GM19025 (cell line): ENCODE measurements around the gene MUC21.
"Not testable (repeated sequence)": the region's sequence is repeated elsewhere in the genome, so short reads cannot be mapped to it uniquely, and the experiment has no call there.

Experiments
- ATAC-seq: cut with Tn5 transposase; IDR thresholded peaks from one replicate; pipeline ENCODE4 v1.9.1; 2021; ENCODE audit warnings: mild to moderate bottlenecking, low read depth, moderate library complexity; ENCODE audit not compliant: unreplicated experiment

Gene MUC21

DNA sequence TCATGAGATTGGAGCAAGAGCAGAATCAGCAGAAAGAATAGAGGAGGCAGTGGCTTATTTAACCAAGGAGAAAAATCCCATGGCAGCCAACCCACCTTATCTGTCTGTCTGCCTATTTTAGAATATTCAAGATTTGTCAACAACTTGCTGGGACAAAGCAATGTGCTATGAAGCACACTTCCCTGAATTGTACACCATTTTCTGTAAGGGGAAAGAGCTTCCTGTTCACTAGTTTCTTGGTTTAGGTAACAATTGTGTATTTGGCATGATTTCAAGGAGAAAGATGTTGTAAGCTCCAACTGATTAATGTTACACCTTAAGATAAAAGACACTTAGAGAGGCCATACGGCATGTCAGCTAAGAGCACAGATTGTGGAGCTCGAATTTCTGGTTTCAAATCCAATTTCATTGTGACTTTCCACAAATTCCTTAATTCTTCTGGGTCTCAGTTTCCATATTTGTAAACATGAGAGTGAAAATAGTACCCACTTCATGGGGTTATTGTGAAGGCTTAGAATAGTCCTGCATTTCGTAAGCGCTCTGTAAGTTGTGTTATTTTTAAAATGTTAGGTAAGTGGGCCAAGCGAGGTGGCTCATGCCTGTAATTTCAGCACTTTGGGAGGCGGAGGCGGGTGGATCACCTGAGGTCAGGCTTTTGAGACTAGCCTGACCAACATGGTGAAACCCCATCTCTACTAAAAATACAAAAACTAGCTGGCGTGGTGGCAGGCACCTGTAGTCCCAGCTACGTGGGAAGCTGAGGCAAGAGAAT, 21.9 kb downstream of the MUC21 start:
- ATAC-seq = no peak

DNA sequence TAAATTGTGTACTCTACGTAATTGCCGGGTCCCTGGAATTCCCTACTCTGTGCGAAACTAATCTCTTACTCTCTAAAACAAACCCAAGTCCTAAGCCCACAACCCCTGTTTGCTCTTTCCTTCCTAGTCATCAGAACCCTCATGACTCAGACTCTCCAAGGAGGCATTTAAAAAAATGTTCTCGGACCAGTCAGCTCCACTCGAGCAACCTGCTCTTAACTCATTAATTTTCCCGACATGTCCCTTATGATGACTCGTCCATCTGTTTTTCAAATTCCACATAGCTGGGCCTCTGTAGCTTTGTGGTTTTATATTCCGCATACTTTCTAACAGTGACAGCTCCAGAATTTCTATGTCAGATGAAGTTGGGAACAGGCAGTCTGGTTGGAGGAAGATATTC, 24.2 kb downstream of the MUC21 start:
- no peak for ATAC-seq

DNA sequence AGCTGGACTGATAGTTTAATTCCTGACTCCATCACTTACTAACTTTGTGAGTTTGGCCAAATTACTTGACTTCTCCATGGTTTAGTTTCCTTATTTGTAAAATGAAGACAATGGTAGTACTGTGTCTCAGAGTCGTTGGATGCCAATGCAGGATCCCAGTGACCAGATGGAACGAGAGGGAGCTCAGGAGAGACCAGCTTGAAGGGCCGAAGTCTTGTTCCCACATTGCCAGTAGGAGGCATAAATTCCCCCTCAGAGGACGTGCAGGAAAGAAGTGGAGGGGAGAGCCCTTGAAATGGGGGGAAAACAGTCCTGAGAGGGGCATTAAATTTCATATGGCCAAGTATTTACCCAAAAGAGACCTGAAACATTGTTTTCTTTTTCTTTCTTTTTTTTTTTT, 24.6 kb downstream of the MUC21 start:
- ATAC-seq = no peak

DNA sequence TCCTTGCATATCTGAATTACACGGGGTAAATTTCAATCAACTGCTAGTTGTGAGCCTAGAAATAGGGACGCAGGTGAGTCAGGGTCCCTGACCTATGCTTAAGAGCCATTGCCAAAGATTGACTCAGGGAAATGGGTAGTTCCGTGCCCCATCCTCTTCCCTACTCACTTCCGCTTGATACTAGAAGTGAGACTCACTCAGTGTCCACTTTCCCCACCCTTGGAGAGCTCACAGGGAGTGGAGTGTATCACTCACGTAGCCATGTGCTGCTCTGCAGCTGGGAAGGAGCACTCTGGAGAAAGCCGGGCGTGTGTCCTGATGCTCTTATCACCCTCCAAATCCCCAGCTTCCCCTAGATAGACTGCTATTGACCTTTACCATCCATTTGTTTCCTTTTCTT, 26.2 kb downstream of the MUC21 start:
- no peak for ATAC-seq

DNA sequence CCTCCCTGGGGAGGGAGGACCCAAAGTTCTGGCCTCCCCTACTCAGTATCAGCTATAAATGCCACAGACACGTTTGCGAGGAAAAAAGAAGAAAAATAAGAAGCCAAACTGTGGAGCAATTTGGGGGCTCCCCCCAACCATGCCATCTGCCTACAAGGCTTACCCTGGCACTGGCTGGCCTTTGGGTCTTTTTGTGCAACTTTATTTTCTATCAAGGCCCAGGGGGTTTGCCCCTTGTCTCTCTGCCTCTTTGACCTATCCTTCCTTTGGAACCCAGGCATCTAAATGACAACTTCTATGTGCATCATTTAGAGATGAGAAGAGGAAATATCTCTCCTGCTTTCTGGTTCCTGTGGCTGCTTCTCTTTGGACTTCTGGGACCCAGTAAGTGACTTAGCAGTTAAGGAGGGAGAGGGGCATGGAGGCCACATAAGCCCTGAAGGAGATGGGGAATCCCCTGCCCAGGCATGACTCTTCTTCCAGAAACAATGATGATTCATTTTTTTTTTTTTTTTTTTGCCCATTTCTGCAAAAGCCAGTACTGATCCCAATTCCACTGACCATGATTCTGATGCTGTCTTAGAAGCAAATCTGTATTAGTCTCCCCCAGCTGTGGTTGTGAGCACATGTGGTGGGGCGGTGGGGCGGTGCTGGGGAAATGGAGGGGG, 27.0 kb downstream of the MUC21 start, which contains the start of gene MUC22:
Gene MUC22, plus strand, starts transcription at position 82 of the 668 bp plus-strand sequence. Its CDS starts 233 bp downstream, at position 315.
- ATAC-seq = no peak

DNA sequence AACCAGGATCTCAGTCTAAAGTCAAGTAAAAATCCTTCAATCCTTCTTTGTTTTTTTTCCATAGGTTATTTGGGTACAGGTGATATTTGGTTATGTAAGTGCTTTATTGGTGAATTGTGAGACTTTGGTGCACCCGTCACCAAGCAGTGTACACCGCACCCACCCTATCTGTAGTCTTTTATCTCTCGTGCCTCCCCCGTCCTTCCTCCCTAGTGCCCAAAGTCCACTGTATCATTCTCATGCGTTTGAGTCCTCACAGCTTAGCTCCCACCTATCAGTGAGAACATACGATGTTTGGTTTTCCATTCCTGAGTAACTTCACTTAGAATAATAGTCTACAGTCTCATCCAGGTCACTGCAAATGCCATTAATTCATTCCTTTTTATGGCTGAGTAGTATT, 27.6 kb downstream of the MUC21 start:
- no peak for ATAC-seq

DNA sequence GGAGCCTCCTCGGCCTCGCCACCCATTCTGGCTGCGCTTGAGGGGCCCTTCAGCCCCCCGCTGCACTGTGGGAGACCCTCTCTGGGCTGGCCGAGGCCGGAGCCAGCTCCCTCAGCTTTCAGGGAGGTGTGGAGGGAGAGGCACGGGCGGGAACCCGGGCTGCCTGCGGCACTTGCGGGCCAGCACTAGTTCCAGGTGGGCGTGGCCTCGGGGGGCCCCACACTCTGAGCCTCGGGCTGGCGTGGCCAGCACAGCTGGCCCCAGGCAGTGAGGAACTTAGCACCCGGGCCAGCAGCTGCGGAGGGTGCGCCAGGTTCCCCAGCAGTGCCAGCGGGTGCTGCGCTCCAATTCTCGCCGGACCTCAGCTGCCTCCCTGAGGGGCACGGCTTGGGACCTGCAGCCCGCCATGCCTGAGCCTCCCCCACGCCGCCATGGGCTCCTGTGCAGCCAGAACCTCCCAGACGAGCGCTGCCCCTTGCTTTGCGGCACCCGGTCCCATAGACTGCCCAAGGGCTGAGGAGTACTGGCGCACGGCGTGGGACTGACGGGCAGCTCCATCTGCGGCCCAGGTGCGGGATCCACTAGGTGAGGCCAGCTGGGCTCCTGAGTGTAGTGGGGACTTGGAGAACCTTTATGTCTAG, 33.3 kb downstream of the MUC21 start:
- ATAC-seq = no peak

DNA sequence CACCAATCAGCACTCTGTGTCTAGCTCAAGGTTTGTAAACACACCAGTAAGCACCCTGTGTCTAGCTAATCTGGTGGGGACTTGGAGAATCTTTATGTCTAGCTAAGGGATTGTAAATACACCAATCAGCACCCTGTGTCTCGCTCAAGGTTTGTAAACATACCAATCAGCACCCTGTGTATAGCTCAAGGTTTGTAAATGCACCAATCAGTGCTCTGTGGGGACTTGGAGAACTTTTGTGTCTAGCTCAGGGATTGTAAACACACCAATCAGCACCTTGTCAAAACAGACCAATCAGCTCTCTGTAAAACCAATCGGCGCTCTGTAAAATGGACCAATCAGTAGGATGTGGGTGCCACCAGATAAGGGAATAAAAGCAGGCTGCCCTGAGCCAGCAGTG, 33.9 kb downstream of the MUC21 start:
- not testable (repeated sequence) for ATAC-seq

DNA sequence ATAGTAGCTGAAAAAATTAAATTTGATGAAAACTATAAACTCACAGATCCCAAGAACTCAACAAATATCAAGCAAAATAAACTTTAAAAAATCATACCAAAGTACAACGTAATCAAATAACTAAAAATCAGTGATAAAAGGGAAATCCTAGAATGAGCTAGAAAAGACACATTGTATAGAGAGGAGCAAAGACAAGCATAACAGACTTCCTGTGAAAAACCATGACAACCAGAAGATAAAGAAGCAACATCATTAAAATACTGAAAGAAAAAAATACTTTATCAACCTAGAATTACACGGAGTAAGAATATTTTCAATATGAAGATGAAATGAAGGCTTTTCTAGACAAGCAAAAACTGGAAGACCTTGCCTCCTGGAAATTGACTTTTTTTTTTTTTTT, 36.5 kb downstream of the MUC21 start:
- no peak for ATAC-seq

DNA sequence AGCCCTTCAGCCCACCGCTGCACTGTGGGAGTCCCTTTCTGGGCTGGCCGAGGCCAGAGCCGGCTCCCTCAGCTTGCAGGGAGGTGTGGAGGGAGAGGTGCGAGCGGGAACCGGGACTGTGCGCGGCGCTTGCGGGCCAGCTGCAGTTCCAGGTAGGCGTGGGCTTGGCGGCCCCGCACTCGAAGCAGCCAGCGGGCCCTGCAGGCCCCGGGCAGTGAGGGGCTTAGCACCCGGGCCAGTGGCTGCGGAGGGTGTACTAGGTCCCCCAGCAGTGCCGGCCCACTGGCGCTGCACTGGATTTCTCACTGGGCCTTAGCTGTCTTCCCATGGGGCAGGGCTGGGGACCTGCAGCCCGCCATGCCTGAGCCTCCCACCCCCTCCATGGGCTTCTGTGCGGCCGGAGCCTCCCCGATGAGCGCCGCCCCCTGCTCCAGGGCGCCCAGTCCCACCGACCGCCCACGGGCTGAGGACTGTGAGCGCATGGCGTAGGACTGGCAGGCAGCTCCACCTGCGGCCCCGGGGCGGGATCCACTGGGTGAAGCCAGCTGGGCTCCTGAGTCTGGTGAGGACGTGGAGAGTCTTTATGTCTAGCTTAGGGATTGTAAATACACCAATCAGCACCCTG, 37.2 kb downstream of the MUC21 start:
- ATAC-seq = not testable (repeated sequence)

DNA sequence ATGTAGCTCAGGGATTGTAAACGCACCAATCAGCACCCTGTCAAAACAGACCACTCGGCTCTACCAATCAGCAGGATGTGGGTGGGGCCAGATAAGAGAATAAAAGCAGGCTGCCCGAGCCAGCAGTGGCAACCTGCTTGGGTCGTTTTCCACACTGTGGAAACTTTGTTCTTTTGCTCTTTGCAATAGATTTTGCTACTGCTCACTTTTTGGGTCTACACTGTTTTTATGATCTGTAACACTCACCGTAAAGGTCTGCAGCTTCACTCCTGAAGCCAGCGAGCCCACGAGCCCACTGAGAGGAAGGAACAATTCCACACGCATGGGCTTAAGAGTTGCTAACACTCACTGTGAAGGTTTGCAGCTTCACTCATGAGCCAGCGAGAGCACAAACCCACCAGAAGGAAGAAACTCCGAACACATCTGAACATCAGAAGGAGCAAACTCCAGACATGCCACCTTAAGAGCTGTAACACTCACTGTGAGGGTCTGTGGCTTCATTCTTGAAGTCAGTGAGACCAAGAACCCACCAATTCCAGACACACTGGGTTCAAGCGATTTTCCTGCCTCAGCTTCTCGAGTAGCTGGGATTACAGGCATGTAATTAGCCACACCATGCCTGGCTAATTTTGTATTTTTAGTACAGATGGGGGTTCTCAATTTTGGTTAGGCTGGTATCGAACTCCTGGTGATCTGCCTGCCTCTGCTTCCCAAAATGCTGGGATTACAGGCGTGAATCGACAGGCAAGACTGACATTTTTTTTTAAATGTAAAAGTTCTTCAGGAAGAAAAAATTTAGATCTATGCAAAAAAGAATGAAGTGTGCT, 38.4 kb downstream of the MUC21 start:
- ATAC-seq = not testable (repeated sequence)

DNA sequence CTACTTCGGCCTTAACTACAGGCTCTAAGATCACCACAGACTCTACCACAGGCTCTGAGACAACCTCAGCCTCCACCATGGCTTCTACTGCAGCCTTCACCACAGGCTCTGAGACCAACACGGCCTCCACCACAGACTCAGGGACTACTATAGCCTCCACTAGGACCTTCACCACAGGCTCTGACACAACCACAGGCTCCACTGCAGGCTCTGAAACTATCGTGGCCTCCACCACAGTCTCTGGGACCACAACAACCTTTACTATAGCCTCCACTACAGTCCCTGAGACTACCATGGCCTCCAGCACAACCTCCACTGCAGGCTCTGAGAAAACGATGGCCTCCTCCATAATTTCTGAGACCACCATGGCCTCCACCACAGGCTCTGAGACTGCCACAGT, 42.1 kb downstream of the MUC21 start:
- ATAC-seq = no peak

DNA sequence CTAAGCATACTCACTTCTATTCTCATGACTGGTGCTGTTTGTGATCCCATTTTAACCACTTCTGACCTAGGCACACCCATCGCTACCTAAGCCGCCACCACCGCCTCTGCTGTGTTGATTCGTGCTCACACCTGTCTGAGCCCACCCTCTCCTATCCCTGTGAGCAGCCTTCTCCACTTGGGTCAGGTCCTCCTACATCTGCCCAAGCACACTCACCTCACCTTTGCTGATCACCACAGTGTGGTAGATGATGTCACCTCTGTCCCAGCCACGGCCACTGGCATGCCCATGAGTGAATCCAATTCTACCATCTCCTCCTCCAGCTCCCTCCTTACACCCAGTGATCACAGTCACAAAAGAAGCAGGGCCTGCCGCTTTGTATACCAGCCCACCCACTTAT, 47.6 kb downstream of the MUC21 start:
- ATAC-seq = no peak

DNA sequence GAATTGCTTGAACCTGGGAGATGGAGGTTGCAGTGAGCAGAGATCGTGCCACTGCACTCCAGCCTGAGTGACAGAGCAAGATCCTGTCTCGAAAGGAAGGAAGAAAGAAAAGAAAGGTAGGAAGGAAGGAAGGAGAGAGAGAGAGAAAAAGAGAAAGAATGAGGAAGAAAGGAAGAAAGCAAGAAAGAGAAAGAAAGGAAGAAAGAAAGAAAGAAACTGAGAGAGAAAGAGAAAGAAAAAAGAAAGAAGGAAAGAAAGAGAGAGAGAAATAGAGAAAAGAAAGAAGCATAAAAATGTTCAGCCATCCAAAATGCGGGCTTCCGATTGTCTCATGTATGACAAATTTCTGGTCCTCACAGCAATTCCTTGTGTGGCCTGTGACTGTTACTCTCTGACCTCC, 49.6 kb downstream of the MUC21 start:
- no peak for ATAC-seq

DNA sequence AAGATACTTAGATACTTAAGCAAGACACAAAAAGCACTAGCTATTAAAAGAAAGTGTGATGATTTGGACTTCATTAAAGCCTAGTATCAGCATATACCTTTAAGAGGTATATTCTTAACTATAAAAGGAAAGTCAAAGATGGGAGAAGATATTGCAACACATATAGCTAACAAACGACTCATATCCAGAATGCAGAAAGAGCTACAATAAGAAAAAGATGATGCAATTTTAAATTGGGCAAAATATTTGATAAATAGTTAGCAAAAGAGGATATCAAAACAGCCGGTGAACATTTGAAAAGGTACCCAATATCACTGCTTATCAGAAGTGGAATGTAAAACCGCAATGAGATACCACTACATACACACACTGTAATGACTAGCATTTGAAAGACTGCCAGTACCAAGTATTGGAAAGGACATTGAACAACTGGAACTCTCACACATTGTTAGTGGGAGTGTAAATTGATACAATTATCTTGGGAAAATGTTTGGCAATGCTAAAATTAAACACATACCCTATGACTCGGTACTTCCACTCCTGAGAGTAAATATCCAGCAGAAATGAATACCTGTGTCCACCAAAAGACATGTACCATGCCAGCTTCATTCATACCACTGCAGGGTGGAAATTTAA, 52.5 kb downstream of the MUC21 start:
- no peak for ATAC-seq

DNA sequence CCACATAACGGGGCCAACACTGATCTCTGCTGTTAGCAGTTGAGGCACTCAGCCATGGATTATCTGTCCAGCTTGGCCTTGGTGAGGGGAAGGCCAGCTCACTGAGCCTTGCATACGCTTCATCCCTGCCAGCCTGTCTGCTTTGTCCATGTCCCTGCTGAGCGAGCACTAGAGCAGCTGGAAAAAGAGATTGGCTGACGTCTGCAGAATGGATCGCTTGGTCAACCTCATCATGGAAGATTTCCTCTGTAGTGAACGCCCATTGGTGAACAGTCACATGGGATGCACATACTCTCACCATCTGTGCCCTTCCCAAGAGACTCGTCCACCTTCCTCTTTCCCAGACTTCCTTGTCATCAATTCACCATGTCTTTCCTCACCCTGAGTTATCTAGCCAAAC, 53.7 kb downstream of the MUC21 start:
- no peak for ATAC-seq

DNA sequence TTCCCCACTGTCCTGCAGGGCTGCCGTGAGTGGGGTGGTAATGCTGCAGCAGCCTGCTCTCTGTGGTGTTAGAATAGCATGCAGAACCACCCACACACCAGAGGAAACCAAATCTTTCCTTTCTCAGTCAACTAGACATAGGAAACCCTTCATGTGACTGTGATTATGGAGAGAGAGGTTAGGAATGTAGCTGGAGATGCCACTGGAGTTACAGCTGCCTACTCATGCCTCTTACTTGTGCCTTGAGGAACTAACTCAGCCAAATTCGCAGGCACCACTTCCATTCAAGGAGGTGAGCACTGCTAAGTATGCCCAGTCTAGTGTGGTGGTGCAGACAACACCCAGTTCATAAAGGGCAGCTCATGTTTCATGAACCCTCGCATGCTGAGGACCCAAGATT, 54.2 kb downstream of the MUC21 start:
- ATAC-seq = no peak

DNA sequence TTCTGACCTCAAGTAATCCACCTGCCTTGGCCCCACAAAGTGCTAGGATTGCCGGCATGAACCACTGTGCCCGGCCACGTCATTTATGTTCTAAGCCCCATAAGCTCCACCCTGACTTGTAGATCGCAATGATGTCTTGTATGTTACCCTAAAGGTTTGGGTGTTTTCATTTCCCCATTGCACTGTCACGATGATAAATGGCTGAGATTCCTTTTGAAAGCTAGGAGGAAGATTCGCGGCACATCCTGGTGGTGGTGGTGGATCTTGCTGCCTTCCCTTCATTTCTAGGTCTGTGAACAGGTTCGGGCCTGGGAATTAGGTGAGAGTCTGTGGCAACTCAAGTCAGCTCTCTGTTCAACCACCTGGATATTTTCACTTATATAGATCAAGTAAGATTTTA, 55.0 kb downstream of the MUC21 start:
- ATAC-seq = no peak
